MM.1S (cell line): ENCODE measurements around the gene WWTR1.

Experiments used
- DNase-seq: peaks from one replicate; pipeline ENCODE4 v3.0.0-alpha.2; 2015
- H2AFZ ChIP-seq: fragments of 300-600 bp; sonication (generic); 2 replicates; pipeline ENCODE4 v1.6.0; 2016; ENCODE audit warnings: antibody characterized with exemption, low read length
- H3F3A ChIP-seq: fragments of 300-600 bp; sonication (generic); 2 replicates; pipeline ENCODE4 v1.6.1; 2016; ENCODE audit warnings: mild to moderate bottlenecking, antibody characterized with exemption, low read length, moderate library complexity, mixed read lengths; ENCODE audit not compliant: insufficient read depth
- H3K27ac ChIP-seq: fragments of 300-600 bp; sonication (generic); 2 replicates; pipeline ENCODE4 v1.5.1; 2016; ENCODE audit warnings: mild to moderate bottlenecking, low read length
- H3K27me3 ChIP-seq: fragments of 300-600 bp; sonication (generic); replicated peaks from 2 replicates; pipeline ENCODE4 v1.6.0; 2016; ENCODE audit warnings: low read length; ENCODE audit not compliant: insufficient read depth
- H3K36me3 ChIP-seq: fragments of 300-600 bp; sonication (generic); replicated peaks from 2 replicates; pipeline ENCODE4 v1.6.1; 2016; ENCODE audit warnings: mild to moderate bottlenecking, low read length, mixed read lengths; ENCODE audit not compliant: insufficient read depth
- H3K4me1 ChIP-seq: fragments of 300-600 bp; sonication (generic); 2 replicates; pipeline ENCODE4 v1.6.1; 2016; ENCODE audit warnings: low read length, mixed read lengths
- H3K4me2 ChIP-seq: fragments of 300-600 bp; sonication (generic); 2 replicates; pipeline ENCODE4 v1.6.0; 2016; ENCODE audit warnings: low read depth, low read length
- H3K4me3 ChIP-seq: fragments of 300-600 bp; sonication (generic); 2 replicates; pipeline ENCODE4 v1.5.1; 2016; ENCODE audit warnings: low read length, mixed read lengths
- H3K79me2 ChIP-seq: fragments of 300-600 bp; sonication (generic); 2 replicates; pipeline ENCODE4 v1.6.1; 2016; ENCODE audit warnings: mixed run types, low read length, mixed read lengths
- H3K9ac ChIP-seq: fragments of 300-600 bp; sonication (generic); 2 replicates; pipeline ENCODE4 v1.6.1; 2016; ENCODE audit warnings: low read length, mixed read lengths
- H3K9me2 ChIP-seq: fragments of 300-600 bp; sonication (generic); replicated peaks from 2 replicates; pipeline ENCODE4 v1.6.1; 2016; ENCODE audit warnings: mild to moderate bottlenecking, low read length, mixed read lengths; ENCODE audit not compliant: insufficient read depth
- H3K9me3 ChIP-seq: fragments of 300-600 bp; sonication (generic); replicated peaks from 2 replicates; pipeline ENCODE4 v1.6.1; 2016; ENCODE audit warnings: mild to moderate bottlenecking, low read length, mixed read lengths; ENCODE audit not compliant: insufficient read depth
- H4K20me1 ChIP-seq: fragments of 300-600 bp; sonication (generic); 2 replicates; pipeline ENCODE4 v1.6.1; 2016; ENCODE audit warnings: mild to moderate bottlenecking, low read length, moderate library complexity, mixed read lengths; ENCODE audit not compliant: insufficient read depth
- EZH2 ChIP-seq: fragments of 300-600 bp; sonication (generic); optimal IDR thresholded peaks from 2 replicates; pipeline ENCODE3; 2017; ENCODE audit warnings: low read depth, mild to moderate bottlenecking, antibody characterized with exemption, low read length, mixed read lengths
- EZH2phosphoT487 ChIP-seq: fragments of 300-600 bp; sonication (generic); IDR thresholded peaks from 2 replicates; pipeline ENCODE4 v1.6.1; 2018; ENCODE audit warnings: antibody characterized with exemption, low read length
- TF ChIP-seq, protein P1 (sequence below): fragments of 300-600 bp; sonication (generic); IDR thresholded peaks from 2 replicates; pipeline ENCODE4 v1.5.1; 2016; ENCODE audit warnings: antibody characterized with exemption, low read length, mixed read lengths

WWTR1 gene

DNA sequence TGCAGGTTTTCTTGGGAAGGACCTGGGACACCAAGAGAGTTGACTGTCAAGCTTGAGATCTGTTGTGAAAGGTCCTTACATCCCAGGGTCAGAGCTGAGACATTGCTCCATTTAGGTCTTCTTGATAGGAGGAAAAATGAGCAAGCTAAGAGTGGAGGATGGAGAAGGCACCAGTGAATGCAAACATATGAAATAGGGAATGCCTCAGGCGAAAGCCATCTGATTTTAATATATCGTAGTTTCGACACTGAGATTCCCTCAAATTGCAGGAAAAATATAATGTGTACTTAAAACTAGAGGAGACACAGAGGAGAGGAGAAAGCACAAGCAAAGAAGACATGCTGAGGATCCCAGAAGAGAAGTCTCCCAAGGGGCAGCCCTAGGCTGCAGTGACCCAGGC, 97.8 kb downstream of the WWTR1 start:
- Histone ChIP-seq H3K4me1 (no peaks in the 10 kb centered on the region), H3K79me2 (no peaks in the 10 kb centered on the region), H2AFZ (no peak overlapping the region)

GRCh38 chr3:149559525-149559924, 98.3 kb downstream of the WWTR1 start:
- no peaks in the 10 kb centered on the region for H4K20me1 ChIP-seq
- H3K4me1 ChIP-seq = no peaks in the 10 kb centered on the region
- no peaks in the 10 kb centered on the region for H3F3A ChIP-seq
- H3K27ac ChIP-seq = no peak overlapping the region
- no peaks in the 10 kb centered on the region for H3K9me3 ChIP-seq
- H2AFZ ChIP-seq = no peak overlapping the region
- H3K27me3 ChIP-seq = no peaks in the 10 kb centered on the region
- no peak overlapping the region for H3K9ac ChIP-seq
- TF ChIP-seq EZH2phosphoT487 (no peak), EZH2 (no peak)
- TF ChIP-seq, protein P1, sequence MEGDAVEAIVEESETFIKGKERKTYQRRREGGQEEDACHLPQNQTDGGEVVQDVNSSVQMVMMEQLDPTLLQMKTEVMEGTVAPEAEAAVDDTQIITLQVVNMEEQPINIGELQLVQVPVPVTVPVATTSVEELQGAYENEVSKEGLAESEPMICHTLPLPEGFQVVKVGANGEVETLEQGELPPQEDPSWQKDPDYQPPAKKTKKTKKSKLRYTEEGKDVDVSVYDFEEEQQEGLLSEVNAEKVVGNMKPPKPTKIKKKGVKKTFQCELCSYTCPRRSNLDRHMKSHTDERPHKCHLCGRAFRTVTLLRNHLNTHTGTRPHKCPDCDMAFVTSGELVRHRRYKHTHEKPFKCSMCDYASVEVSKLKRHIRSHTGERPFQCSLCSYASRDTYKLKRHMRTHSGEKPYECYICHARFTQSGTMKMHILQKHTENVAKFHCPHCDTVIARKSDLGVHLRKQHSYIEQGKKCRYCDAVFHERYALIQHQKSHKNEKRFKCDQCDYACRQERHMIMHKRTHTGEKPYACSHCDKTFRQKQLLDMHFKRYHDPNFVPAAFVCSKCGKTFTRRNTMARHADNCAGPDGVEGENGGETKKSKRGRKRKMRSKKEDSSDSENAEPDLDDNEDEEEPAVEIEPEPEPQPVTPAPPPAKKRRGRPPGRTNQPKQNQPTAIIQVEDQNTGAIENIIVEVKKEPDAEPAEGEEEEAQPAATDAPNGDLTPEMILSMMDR = no peak
- no peak overlapping the region for H3K4me2 ChIP-seq
- H3K9me2 ChIP-seq = no peaks in the 10 kb centered on the region
- H3K36me3 ChIP-seq = no peaks in the 10 kb centered on the region
- no peak for DNase-seq
- H3K4me3 ChIP-seq = no peak overlapping the region
- H3K79me2 ChIP-seq = no peaks in the 10 kb centered on the region

More for the DNA sequence above, 97.8 kb downstream of the WWTR1 start:
- Histone ChIP-seq H3K9ac (no peak overlapping the region), H3K4me2 (no peak overlapping the region), H3K9me3 (no peaks in the 10 kb centered on the region), H3K27ac (no peak overlapping the region), H3K9me2 (no peaks in the 10 kb centered on the region), H3K4me3 (no peak overlapping the region), H4K20me1 (no peaks in the 10 kb centered on the region), H3F3A (no peaks in the 10 kb centered on the region), H3K36me3 (no peaks in the 10 kb centered on the region), H3K27me3 (no peaks in the 10 kb centered on the region)
- TF ChIP-seq, protein P1 = no peak
- TF ChIP-seq EZH2 (no peak), EZH2phosphoT487 (no peak)
- DNase-seq = no peak

DNA sequence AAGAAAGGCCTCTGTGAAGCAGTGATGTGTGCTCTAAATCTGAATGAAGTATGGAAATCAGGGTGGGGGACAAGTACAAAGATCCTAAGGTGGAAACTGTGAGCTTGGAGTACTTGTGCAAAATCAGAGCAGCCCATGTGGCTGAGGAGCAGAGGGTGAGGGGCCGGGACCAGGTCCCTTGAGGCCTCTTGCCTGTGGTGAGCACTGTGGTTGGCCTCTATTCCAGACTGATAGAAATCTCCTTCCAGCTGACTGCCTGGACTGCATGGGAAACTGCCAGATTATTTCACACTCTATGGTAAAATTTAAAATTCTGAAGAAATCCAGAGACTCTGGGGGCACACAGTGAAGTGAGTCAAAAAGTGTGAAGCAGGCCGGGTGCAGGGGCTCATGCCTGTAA, 101.9 kb downstream of the WWTR1 start:
- Histone ChIP-seq H2AFZ (no peak overlapping the region), H3K27me3 (no peaks in the 10 kb centered on the region), H3K36me3 (no peaks in the 10 kb centered on the region), H3K9ac (no peak overlapping the region), H3K4me1 (no peaks in the 10 kb centered on the region), H3F3A (no peaks in the 10 kb centered on the region), H3K79me2 (no peaks in the 10 kb centered on the region), H4K20me1 (no peaks in the 10 kb centered on the region), H3K4me3 (no peak overlapping the region), H3K9me2 (no peaks in the 10 kb centered on the region), H3K9me3 (no peaks in the 10 kb centered on the region), H3K4me2 (no peak overlapping the region), H3K27ac (no peak overlapping the region)
- no peak for DNase-seq
- TF ChIP-seq EZH2phosphoT487 = no peak
- TF ChIP-seq, protein P1 = no peak
- no peak for TF ChIP-seq EZH2
